ENCODE results near the gene SLC47A2.

DNA sequence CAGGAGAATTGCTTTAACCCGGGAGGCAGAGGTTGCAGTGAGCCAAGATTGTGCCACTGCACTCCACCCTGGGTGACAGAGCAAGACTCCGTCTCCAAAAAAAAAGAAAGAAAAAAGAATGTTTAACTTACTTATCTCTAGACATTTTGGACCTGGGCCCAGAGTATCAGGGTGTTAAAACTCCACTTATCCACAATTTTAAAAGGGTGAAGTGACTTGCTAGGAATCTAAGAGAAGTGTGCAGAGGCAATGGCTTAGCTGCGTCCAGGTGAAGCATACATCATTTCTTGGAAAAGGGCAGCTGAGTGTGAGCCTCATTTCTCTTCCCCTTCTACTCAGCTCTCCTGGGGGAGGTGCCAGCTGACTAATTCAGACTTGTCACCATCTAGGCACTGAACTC is 42.8 kb downstream of the SLC47A2 start:
- TF ChIP-seq EP300 (conservative IDR thresholded peaks at IDR 0.05; ENCODE audit: poor library complexity, severe bottlenecking) (no peak), EZH2 (IDR thresholded peaks at IDR 0.05; ENCODE audit: borderline replicate concordance, insufficient read depth, low read length, poor library complexity, severe bottlenecking) (no peak), POLR2AphosphoS5 (IDR thresholded peaks at IDR 0.05) (no peak), SMC3 (conservative IDR thresholded peaks at IDR 0.05; ENCODE audit: poor library complexity) (no peak), TAF1 (IDR thresholded peaks at IDR 0.05; ENCODE audit: low read depth) (no peak), RAD21 (conservative IDR thresholded peaks at IDR 0.05) (no peak), MXI1 (conservative IDR thresholded peaks at IDR 0.05; ENCODE audit: poor library complexity, severe bottlenecking) (no peak)
- TF ChIP-seq, protein P1, sequence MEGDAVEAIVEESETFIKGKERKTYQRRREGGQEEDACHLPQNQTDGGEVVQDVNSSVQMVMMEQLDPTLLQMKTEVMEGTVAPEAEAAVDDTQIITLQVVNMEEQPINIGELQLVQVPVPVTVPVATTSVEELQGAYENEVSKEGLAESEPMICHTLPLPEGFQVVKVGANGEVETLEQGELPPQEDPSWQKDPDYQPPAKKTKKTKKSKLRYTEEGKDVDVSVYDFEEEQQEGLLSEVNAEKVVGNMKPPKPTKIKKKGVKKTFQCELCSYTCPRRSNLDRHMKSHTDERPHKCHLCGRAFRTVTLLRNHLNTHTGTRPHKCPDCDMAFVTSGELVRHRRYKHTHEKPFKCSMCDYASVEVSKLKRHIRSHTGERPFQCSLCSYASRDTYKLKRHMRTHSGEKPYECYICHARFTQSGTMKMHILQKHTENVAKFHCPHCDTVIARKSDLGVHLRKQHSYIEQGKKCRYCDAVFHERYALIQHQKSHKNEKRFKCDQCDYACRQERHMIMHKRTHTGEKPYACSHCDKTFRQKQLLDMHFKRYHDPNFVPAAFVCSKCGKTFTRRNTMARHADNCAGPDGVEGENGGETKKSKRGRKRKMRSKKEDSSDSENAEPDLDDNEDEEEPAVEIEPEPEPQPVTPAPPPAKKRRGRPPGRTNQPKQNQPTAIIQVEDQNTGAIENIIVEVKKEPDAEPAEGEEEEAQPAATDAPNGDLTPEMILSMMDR (IDR thresholded peaks at IDR 0.05; ENCODE audit: poor library complexity, severe bottlenecking), result no peak
- TF ChIP-seq, protein P2, sequence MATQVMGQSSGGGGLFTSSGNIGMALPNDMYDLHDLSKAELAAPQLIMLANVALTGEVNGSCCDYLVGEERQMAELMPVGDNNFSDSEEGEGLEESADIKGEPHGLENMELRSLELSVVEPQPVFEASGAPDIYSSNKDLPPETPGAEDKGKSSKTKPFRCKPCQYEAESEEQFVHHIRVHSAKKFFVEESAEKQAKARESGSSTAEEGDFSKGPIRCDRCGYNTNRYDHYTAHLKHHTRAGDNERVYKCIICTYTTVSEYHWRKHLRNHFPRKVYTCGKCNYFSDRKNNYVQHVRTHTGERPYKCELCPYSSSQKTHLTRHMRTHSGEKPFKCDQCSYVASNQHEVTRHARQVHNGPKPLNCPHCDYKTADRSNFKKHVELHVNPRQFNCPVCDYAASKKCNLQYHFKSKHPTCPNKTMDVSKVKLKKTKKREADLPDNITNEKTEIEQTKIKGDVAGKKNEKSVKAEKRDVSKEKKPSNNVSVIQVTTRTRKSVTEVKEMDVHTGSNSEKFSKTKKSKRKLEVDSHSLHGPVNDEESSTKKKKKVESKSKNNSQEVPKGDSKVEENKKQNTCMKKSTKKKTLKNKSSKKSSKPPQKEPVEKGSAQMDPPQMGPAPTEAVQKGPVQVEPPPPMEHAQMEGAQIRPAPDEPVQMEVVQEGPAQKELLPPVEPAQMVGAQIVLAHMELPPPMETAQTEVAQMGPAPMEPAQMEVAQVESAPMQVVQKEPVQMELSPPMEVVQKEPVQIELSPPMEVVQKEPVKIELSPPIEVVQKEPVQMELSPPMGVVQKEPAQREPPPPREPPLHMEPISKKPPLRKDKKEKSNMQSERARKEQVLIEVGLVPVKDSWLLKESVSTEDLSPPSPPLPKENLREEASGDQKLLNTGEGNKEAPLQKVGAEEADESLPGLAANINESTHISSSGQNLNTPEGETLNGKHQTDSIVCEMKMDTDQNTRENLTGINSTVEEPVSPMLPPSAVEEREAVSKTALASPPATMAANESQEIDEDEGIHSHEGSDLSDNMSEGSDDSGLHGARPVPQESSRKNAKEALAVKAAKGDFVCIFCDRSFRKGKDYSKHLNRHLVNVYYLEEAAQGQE (IDR thresholded peaks at IDR 0.05; ENCODE audit: borderline replicate concordance), result no peak
